ENCODE measurements around the gene GPR17.

DNA sequence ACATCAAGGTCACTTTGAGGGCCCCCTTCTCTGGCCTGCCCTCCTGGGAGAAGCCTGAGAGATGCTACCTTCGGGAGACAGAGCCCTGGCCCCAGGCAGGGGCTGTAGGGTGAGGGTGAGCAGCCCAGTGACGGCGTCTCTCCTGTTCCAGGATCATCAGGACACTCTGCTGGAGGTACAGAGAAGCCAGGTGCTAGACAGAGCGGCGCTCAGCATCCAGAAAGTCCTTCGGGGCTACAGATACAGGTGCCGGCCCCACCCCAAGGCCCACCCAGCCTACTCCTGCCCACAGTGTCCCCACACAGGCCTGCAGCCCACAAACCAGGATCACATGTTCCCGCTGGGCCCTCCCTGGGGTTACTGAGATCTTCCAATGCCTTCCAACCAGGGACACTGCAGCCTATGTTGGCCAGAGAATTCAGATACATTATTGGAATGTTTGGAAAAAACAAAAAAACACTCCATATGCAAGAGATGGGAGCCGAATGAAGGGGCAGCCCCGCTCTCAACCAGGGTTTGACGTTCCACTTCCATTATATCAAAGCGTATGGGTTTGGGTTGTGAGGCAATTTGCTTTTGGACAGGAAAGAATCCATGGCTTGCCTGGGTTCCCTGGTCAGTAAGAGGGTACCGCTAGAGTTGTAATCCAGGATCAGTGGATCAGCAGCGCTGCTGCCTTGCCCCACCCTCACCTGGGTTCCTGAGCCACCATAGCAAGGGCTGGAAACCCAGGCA lies 49.5 kb upstream of the GPR17 start:
- TF ChIP-seq USF2 (CRISPR knock-in tag; IDR thresholded peaks at IDR 0.05) (no peak), E4F1 (CRISPR knock-in tag; IDR thresholded peaks at IDR 0.05; ENCODE audit: borderline replicate concordance) (no peak), RFX5 (IDR thresholded peaks at IDR 0.05; ENCODE audit: low read depth, low read length) (no peak), EHMT2 (IDR thresholded peaks at IDR 0.05) (no peak), STAT5B (CRISPR knock-in tag; IDR thresholded peaks at IDR 0.05) (no peak), TFAM (CRISPR knock-in tag; conservative IDR thresholded peaks at IDR 0.05) (no peak), EZH2 (IDR thresholded peaks at IDR 0.05; ENCODE audit: borderline replicate concordance, low read depth, low read length) (no peak), E2F6 (IDR thresholded peaks at IDR 0.05; ENCODE audit: borderline replicate concordance in 1 of 2, extremely low read depth in 1 of 2, insufficient read depth in 1 of 2, insufficient read length in 1 of 2, low read depth in 1 of 2, low read length in 1 of 2, poor library complexity in 1 of 2, severe bottlenecking in 1 of 2) (no peak)
- TF ChIP-seq, protein P1, sequence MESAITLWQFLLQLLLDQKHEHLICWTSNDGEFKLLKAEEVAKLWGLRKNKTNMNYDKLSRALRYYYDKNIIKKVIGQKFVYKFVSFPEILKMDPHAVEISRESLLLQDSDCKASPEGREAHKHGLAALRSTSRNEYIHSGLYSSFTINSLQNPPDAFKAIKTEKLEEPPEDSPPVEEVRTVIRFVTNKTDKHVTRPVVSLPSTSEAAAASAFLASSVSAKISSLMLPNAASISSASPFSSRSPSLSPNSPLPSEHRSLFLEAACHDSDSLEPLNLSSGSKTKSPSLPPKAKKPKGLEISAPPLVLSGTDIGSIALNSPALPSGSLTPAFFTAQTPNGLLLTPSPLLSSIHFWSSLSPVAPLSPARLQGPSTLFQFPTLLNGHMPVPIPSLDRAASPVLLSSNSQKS (CRISPR knock-in tag; IDR thresholded peaks at IDR 0.05) = no peak
- TF ChIP-seq, protein P2, sequence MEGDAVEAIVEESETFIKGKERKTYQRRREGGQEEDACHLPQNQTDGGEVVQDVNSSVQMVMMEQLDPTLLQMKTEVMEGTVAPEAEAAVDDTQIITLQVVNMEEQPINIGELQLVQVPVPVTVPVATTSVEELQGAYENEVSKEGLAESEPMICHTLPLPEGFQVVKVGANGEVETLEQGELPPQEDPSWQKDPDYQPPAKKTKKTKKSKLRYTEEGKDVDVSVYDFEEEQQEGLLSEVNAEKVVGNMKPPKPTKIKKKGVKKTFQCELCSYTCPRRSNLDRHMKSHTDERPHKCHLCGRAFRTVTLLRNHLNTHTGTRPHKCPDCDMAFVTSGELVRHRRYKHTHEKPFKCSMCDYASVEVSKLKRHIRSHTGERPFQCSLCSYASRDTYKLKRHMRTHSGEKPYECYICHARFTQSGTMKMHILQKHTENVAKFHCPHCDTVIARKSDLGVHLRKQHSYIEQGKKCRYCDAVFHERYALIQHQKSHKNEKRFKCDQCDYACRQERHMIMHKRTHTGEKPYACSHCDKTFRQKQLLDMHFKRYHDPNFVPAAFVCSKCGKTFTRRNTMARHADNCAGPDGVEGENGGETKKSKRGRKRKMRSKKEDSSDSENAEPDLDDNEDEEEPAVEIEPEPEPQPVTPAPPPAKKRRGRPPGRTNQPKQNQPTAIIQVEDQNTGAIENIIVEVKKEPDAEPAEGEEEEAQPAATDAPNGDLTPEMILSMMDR (IDR thresholded peaks at IDR 0.05 in 2 of 3, conservative IDR thresholded peaks at IDR 0.05 in 1 of 3; ENCODE audit: insufficient read depth in 2 of 3, low read depth in 1 of 3, low read length in 3 of 3) = no peak
- TF ChIP-seq, protein P3, sequence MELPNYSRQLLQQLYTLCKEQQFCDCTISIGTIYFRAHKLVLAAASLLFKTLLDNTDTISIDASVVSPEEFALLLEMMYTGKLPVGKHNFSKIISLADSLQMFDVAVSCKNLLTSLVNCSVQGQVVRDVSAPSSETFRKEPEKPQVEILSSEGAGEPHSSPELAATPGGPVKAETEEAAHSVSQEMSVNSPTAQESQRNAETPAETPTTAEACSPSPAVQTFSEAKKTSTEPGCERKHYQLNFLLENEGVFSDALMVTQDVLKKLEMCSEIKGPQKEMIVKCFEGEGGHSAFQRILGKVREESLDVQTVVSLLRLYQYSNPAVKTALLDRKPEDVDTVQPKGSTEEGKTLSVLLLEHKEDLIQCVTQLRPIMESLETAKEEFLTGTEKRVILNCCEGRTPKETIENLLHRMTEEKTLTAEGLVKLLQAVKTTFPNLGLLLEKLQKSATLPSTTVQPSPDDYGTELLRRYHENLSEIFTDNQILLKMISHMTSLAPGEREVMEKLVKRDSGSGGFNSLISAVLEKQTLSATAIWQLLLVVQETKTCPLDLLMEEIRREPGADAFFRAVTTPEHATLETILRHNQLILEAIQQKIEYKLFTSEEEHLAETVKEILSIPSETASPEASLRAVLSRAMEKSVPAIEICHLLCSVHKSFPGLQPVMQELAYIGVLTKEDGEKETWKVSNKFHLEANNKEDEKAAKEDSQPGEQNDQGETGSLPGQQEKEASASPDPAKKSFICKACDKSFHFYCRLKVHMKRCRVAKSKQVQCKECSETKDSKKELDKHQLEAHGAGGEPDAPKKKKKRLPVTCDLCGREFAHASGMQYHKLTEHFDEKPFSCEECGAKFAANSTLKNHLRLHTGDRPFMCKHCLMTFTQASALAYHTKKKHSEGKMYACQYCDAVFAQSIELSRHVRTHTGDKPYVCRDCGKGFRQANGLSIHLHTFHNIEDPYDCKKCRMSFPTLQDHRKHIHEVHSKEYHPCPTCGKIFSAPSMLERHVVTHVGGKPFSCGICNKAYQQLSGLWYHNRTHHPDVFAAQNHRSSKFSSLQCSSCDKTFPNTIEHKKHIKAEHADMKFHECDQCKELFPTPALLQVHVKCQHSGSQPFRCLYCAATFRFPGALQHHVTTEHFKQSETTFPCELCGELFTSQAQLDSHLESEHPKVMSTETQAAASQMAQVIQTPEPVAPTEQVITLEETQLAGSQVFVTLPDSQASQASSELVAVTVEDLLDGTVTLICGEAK (IDR thresholded peaks at IDR 0.05) = no peak
- TF ChIP-seq, protein P3 (CRISPR knock-in tag; IDR thresholded peaks at IDR 0.05) = no peak

Measured in K562 (cell line).